H1 (cell line): ENCODE measurements around the gene CD52. TPM values are rescaled to one million over a fixed set of nuclear protein-coding genes. Genes with fewer than 3 reads are reported as not detected.

ENCODE experiments used
- CTCF ChIA-PET: fragments of 300-600 bp; sonication (Branson Sonifier 250); formaldehyde crosslinking; loops from one replicate; lab custom pipeline; 2021; ENCODE audit not compliant: partially characterized antibody; lab: Charles Lee
- POLR2A ChIA-PET: fragments of 300-600 bp; sonication (Branson Sonifier 250); formaldehyde crosslinking; loops from one replicate; lab custom pipeline; 2021; ENCODE audit warnings: inconsistent platforms; ENCODE audit not compliant: partially characterized antibody; lab: Charles Lee
- DNase-seq, 2 experiments: peaks; one replicate each; pipeline versions ENCODE4 v3.0.0 to v3.0.0-alpha.2; 2010 to 2022; ENCODE audit warnings: low spot score in 2 of 2, low read depth in 1 of 2, mixed read lengths in 1 of 2
- FAIRE-seq: peaks from 2 replicates; lab custom pipeline; 2011; peaks lifted over from hg19 to GRCh38; lab: Jason Lieb, UNC
- H2AFZ ChIP-seq: 2 replicates; pipeline ENCODE4 v1.8.1; 2012; ENCODE audit warnings: low read length, inconsistent platforms
- H2AK5ac ChIP-seq: 2 replicates; pipeline ENCODE4 v1.6.1; 2013; ENCODE audit warnings: low read depth, low read length
- H2BK120ac ChIP-seq: replicated peaks from 2 replicates; pipeline ENCODE3; 2013; ENCODE audit warnings: low read depth, low read length, inconsistent platforms
- H2BK12ac ChIP-seq: 2 replicates; pipeline ENCODE4 v1.6.1; 2013; ENCODE audit warnings: low read depth, low read length
- H2BK15ac ChIP-seq: 2 replicates; pipeline ENCODE4 v1.6.1; 2013; ENCODE audit warnings: low read length
- H2BK20ac ChIP-seq: 2 replicates; pipeline ENCODE4 v1.6.1; 2013; ENCODE audit warnings: low read length
- H2BK5ac ChIP-seq: 2 replicates; pipeline ENCODE4 v1.6.1; 2013; ENCODE audit warnings: low read depth, low read length
- H3K14ac ChIP-seq: 2 replicates; pipeline ENCODE4 v1.6.1; 2013; ENCODE audit warnings: inconsistent platforms; ENCODE audit not compliant: insufficient read length
- H3K18ac ChIP-seq: 2 replicates; pipeline ENCODE4 v1.6.1; 2013; ENCODE audit warnings: low read length; ENCODE audit errors: extremely low read depth
- H3K23ac ChIP-seq: 2 replicates; pipeline ENCODE4 v1.6.1; 2013; ENCODE audit warnings: inconsistent platforms; ENCODE audit not compliant: insufficient read length
- H3K23me2 ChIP-seq: 2 replicates; pipeline ENCODE4 v1.6.1; 2013; ENCODE audit warnings: low read depth, low read length
- H3K27ac ChIP-seq: 2 replicates; pipeline ENCODE4 v1.6.1; 2011; ENCODE audit warnings: low read depth, low read length, inconsistent platforms
- H3K27me3 ChIP-seq, 4 experiments: replicated peaks in 1 of 4; 1 replicate in 1 of 4; 2 replicates in 3 of 4; pipeline versions ENCODE4 v1.6.1 to v1.8.1; 2011 to 2013; ENCODE audit warnings: low read length in 3 of 4, mild to moderate bottlenecking in 3 of 4, inconsistent platforms in 2 of 4, mixed read lengths in 2 of 4, moderate library complexity in 1 of 4; ENCODE audit not compliant: control insufficient read depth in 3 of 4, insufficient read depth in 3 of 4; ENCODE audit errors: extremely low read depth in 1 of 4
- H3K36me3 ChIP-seq, 4 experiments: 2 replicates each; pipeline versions ENCODE4 v1.6.1 to v1.8.1; 2011 to 2013; ENCODE audit warnings: mild to moderate bottlenecking in 4 of 4, low read length in 3 of 4, moderate library complexity in 2 of 4, control low read depth in 1 of 4, inconsistent platforms in 1 of 4; ENCODE audit not compliant: insufficient read depth in 4 of 4, control insufficient read depth in 2 of 4
- H3K4ac ChIP-seq: replicated peaks from 2 replicates; pipeline ENCODE3; 2013; ENCODE audit warnings: low read length, low read depth, mixed read lengths, inconsistent platforms; ENCODE audit not compliant: insufficient read length
- H3K4me1 ChIP-seq, 4 experiments: replicated peaks in 1 of 4; 1 replicate in 1 of 4; 2 replicates in 3 of 4; pipeline versions ENCODE4 v1.6.1 to v1.8.1; 2011 to 2013; ENCODE audit warnings: low read length in 3 of 4, inconsistent platforms in 2 of 4, mixed read lengths in 1 of 4; ENCODE audit not compliant: insufficient read depth in 4 of 4, control insufficient read depth in 3 of 4
- H3K4me2 ChIP-seq, 2 experiments: 2 replicates each; pipeline versions ENCODE4 v1.6.1 to v1.8.1; 2011 to 2013; ENCODE audit warnings: low read depth in 2 of 2, low read length in 2 of 2, control low read depth in 1 of 2, inconsistent platforms in 1 of 2, mild to moderate bottlenecking in 1 of 2; ENCODE audit not compliant: insufficient read depth in 1 of 2
- H3K4me3 ChIP-seq, 4 experiments: fragments of 200-600, 300-600 bp in 1 of 4; sonication (generic), shearing (Covaris generic), sonication (Bioruptor Twin) in 1 of 4; 2 replicates each; pipeline versions ENCODE4 v1.5.1 to v1.8.1; 2011 to 2016; ENCODE audit warnings: low read length in 4 of 4, low read depth in 3 of 4, control low read depth in 2 of 4, inconsistent platforms in 2 of 4, mild to moderate bottlenecking in 2 of 4, mixed read lengths in 1 of 4, moderate library complexity in 1 of 4; ENCODE audit not compliant: insufficient read depth in 2 of 4; ENCODE audit errors: extremely low read depth in 1 of 4
- H3K56ac ChIP-seq: replicated peaks from 2 replicates; pipeline ENCODE3; 2013; ENCODE audit warnings: low read depth, mild to moderate bottlenecking, mixed read lengths, low read length, inconsistent platforms; ENCODE audit not compliant: insufficient read length
- H3K79me1 ChIP-seq: 2 replicates; pipeline ENCODE4 v1.6.1; 2013; ENCODE audit warnings: low read depth, low read length, control low read depth
- H3K79me2 ChIP-seq, 2 experiments: 2 replicates each; pipeline versions ENCODE4 v1.6.1 to v1.8.1; 2012 to 2013; ENCODE audit warnings: low read length in 2 of 2, mild to moderate bottlenecking in 2 of 2, inconsistent platforms in 1 of 2; ENCODE audit not compliant: insufficient read depth in 2 of 2, control insufficient read depth in 1 of 2
- H3K9ac ChIP-seq, 4 experiments: replicated peaks in 1 of 4; 1 replicate in 1 of 4; 2 replicates in 3 of 4; pipeline versions ENCODE4 v1.6.1 to v1.8.1; 2011 to 2013; ENCODE audit warnings: low read depth in 3 of 4, low read length in 3 of 4, control low read depth in 2 of 4, mild to moderate bottlenecking in 2 of 4, moderate library complexity in 2 of 4, inconsistent platforms in 1 of 4; ENCODE audit errors: extremely low read depth in 1 of 4
- H3K9me3 ChIP-seq, 2 experiments: 2 replicates each; pipeline versions ENCODE4 v1.6.1 to v1.8.1; 2012 to 2013; ENCODE audit warnings: mild to moderate bottlenecking in 2 of 2, moderate library complexity in 2 of 2, control low read depth in 1 of 2, inconsistent platforms in 1 of 2, low read depth in 1 of 2, low read length in 1 of 2, mixed read lengths in 1 of 2; ENCODE audit not compliant: insufficient read depth in 2 of 2
- H4K20me1 ChIP-seq, 2 experiments: replicated peaks in 1 of 2; 2 replicates each; pipeline versions ENCODE3 to v1.8.1; 2011 to 2013; ENCODE audit warnings: inconsistent platforms in 2 of 2, low read length in 2 of 2, mild to moderate bottlenecking in 1 of 2; ENCODE audit not compliant: insufficient read depth in 2 of 2, control insufficient read depth in 1 of 2
- H4K5ac ChIP-seq: 2 replicates; pipeline ENCODE4 v1.6.1; 2013; ENCODE audit warnings: low read length, low read depth, mixed read lengths, inconsistent platforms; ENCODE audit not compliant: insufficient read length
- H4K8ac ChIP-seq: 2 replicates; pipeline ENCODE4 v1.8.0; 2013; ENCODE audit warnings: mild to moderate bottlenecking, moderate library complexity, low read length, inconsistent platforms; ENCODE audit not compliant: insufficient read depth; ENCODE audit errors: extremely low read depth
- H4K91ac ChIP-seq: replicated peaks from 2 replicates; pipeline ENCODE3; 2013; ENCODE audit warnings: low read length, mixed read lengths, inconsistent platforms; ENCODE audit not compliant: insufficient read length
- CEBPB ChIP-seq: IDR thresholded peaks from 2 replicates; pipeline ENCODE4 v1.6.1; 2012; ENCODE audit warnings: low read depth, low read length
- NRF1 ChIP-seq: IDR thresholded peaks from 2 replicates; pipeline ENCODE4 v1.6.1; 2011; ENCODE audit warnings: mild to moderate bottlenecking, low read depth, low read length, improper control_type of control experiment
- SP2 ChIP-seq: IDR thresholded peaks from 2 replicates; pipeline ENCODE4 v1.6.1; 2012; ENCODE audit warnings: mild to moderate bottlenecking, low read length, inconsistent platforms
- TAF1 ChIP-seq: IDR thresholded peaks from 2 replicates; pipeline ENCODE4 v1.6.1; 2011; ENCODE audit warnings: mild to moderate bottlenecking, low read depth, low read length
- WGBS, 2 experiments: shearing (Covaris generic) in 1 of 2; methylation state at CpG; one replicate each; pipeline versions ENCODE4 v1.1.6 to v1.1.7; 2013 to 2015; ENCODE audit warnings: low lambda C conversion rate in 2 of 2, mixed read lengths in 2 of 2, inconsistent platforms in 1 of 2, low coverage in 1 of 2, missing lambda C conversion rate in 1 of 2; ENCODE audit not compliant: insufficient replicate concordance in 2 of 2, insufficient coverage in 1 of 2, insufficient read length in 1 of 2; ENCODE audit errors: extremely low coverage in 1 of 2, missing lambda C conversion rate in 1 of 2; 5-methylcytosine and 5-hydroxymethylcytosine counted together
- polyA plus RNA-seq, 7 experiments: library from polyadenylated mRNA; depleted of rRNA in 3 of 7; stranded (reverse) in 5 of 7; unstranded in 2 of 7; fragments of >200 nt in 5 of 7; fragments of 200-250 nt in 2 of 7; gene quantifications; 1 replicate in 5 of 7; 2 replicates in 1 of 7; 4 replicates in 1 of 7; pipeline versions ENCODE4 v1.2.1 to v1.2.3, GENCODE V29; 2011 to 2013; ENCODE audit warnings: missing spikeins in 2 of 7, mixed read lengths in 2 of 7
- total RNA-seq: library from RNA; stranded (reverse); fragmentation: NEBNext Ultra II Directional; extraction: Animal tissue kit (Norgen Biotek cat#: 25700); gene quantifications from 2 replicates; pipeline ENCODE4 v1.2.1, GENCODE V29; 2021

The CD52 gene
- total and polyA plus RNA-seq, 2 of the 8 experiments (the other 6 are each of a cell fraction or from before 2014, with no cell fraction given), result 2.4 to 3.1 TPM

DNA sequence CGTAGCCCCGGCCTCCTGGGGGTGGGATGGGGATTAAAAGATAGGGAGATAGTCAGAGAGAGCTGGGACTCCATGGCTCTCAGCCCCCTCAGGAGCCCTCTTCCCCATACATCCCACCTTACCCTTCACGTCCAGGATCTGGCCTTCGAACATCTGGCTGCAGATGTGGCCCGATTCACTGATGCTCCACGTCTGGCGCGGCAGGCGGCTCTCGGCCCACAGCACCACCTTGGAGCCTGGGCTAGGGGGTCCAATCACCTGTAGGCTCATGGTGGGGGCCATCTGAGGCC lies 4.2 kb downstream of the CD52 start:
- H3K79me2 ChIP-seq, result no peaks in the 10 kb centered on the region
- H3K23ac ChIP-seq, result no peak overlapping the region
- H3K4me1 ChIP-seq, result peaks cover 4 to 7% (median 5%) of the 10 kb centered on the region in 4 experiments
- FAIRE-seq, result no peak
- H3K18ac ChIP-seq, result no peak overlapping the region
- no peak overlapping the region for H2BK120ac ChIP-seq
- 89% methylated on average over 10 of the region's 10 CpGs; no CpG with 5 or more reads in 1 of the 2 experiments for WGBS, 2 experiments
- no peak overlapping the region for H2AFZ ChIP-seq
- no peaks in the 10 kb centered on the region for H3K9me3 ChIP-seq
- H4K8ac ChIP-seq, result no peak overlapping the region
- no peak overlapping the region for H2BK15ac ChIP-seq
- TF ChIP-seq TAF1 (no peak), NRF1 (no peak), SP2 (no peak), CEBPB (no peak)
- TF ChIP-seq, all 59 proteins: peak for 0
- no peak overlapping the region for H3K4ac ChIP-seq
- no peaks in the 10 kb centered on the region for H3K27me3 ChIP-seq
- H3K56ac ChIP-seq, result no peak overlapping the region
- H3K36me3 ChIP-seq, result peaks cover 7 to 22% (median 18%) of the 10 kb centered on the region in 4 experiments; a peak in 7 of 8 replicates
- H4K20me1 ChIP-seq, result peaks cover 0 to 2% of the 10 kb centered on the region in 2 experiments
- H3K23me2 ChIP-seq, result no peaks in the 10 kb centered on the region
- DNase-seq, result no peak
- H3K4me3 ChIP-seq, result no peak overlapping the region
- no peak overlapping the region for H3K27ac ChIP-seq
- no peak overlapping the region for H3K14ac ChIP-seq
- no peaks in the 10 kb centered on the region for H3K79me1 ChIP-seq
- H2AK5ac ChIP-seq, result no peak overlapping the region
- no peak overlapping the region for H4K91ac ChIP-seq
- no peak overlapping the region for H2BK20ac ChIP-seq
- ChIA-PET POLR2A (interaction anchor here (0.6 to 5.0 kb wide), 12 partner anchors 8 to 149 kb away, joined by 3 to 27 read pairs (median 3); partner anchors contain the start of gene SH3BGRL3), CTCF (interaction anchor here (0.6 to 57.0 kb wide), 31 partner anchors 9 to 219 kb away, joined by 3 to 1530 read pairs (median 5); partner anchors contain the start of genes CRYBG2, SH3BGRL3 and UBXN11)
- no peak overlapping the region for H2BK12ac ChIP-seq
- no peak overlapping the region for H3K4me2 ChIP-seq
- H3K9ac ChIP-seq, result no peak overlapping the region
- H2BK5ac ChIP-seq, result no peak overlapping the region
- H4K5ac ChIP-seq, result no peak overlapping the region
